ENCODE measurements around the gene FRMPD4.

- no peak for TF ChIP-seq CTCF (conservative IDR thresholded peaks at IDR 0.05)
- TF ChIP-seq EZH2 (IDR thresholded peaks at IDR 0.05; ENCODE audit: low read depth), result no peak
Observed at GRCh38 chrX:12554206-12554605, 415.9 kb downstream of the FRMPD4 start.

All from PC-9 (cell line).